Testis (tissue), 2 donors: Measurements from ENCODE around the gene CCDC191.

Experiments used
- CTCF ChIP-seq, 3 experiments: fragments of 450-650 bp in 2 of 3; fragments of 200-600 bp in 1 of 3; sonication (generic) in 1 of 3; IDR thresholded peaks; one replicate each; pipeline ENCODE4 v1.5.1; 2016 to 2019; ENCODE audit warnings: antibody characterized with exemption in 3 of 3, mild to moderate bottlenecking in 2 of 3, moderate library complexity in 1 of 3
- POLR2A ChIP-seq: fragments of 450-650 bp; IDR thresholded peaks from one replicate; pipeline ENCODE4 v1.6.1; 2017; ENCODE audit warnings: antibody characterized with exemption, mild to moderate bottlenecking, moderate library complexity

- TF ChIP-seq CTCF (IDR thresholded peaks at IDR 0.05) (no peak), POLR2A (no peak)
Measured at GRCh38 chr3:113963879-113964278, 92.4 kb downstream of the CCDC191 start.
